SK-N-SH treated with all-trans-retinoic acid at 6 μM for 48 hours (cell line): ENCODE data around the gene NEAT1.

Source experiments
- ATAC-seq: fragments of 200-7000 bp; cut with Tn5 transposase; 3 replicates; pipeline ENCODE4 v1.9.1; 2020; ENCODE audit warnings: mild to moderate bottlenecking, moderate library complexity
- ARNTL ChIP-seq: fragments of 450-650 bp; formaldehyde crosslinking; IDR thresholded peaks from 2 replicates; pipeline ENCODE4 v1.5.0; 2020; ENCODE audit warnings: low read depth, mild to moderate bottlenecking, moderate library complexity, borderline replicate concordance
- BACH2 ChIP-seq: fragments of 250-450 bp; sonication (Bioruptor Pico); IDR thresholded peaks from 2 replicates; pipeline ENCODE4 v1.9.0; 2021; ENCODE audit warnings: mild to moderate bottlenecking, borderline replicate concordance
- CSDC2 ChIP-seq: fragments of 250-450 bp; sonication (Bioruptor Pico); IDR thresholded peaks from 2 replicates; pipeline ENCODE4 v1.5.0; 2020; ENCODE audit warnings: mild to moderate bottlenecking, moderate library complexity
- ESRRG ChIP-seq: fragments of 250-450 bp; sonication (Bioruptor Pico); IDR thresholded peaks from 2 replicates; pipeline ENCODE4 v1.6.1; 2021; ENCODE audit warnings: mild to moderate bottlenecking
- GLIS3 ChIP-seq: fragments of 250-450 bp; sonication (Bioruptor Pico); IDR thresholded peaks from 2 replicates; pipeline ENCODE4 v1.5.0; 2020; ENCODE audit warnings: mild to moderate bottlenecking, moderate library complexity
- ISL1 ChIP-seq: fragments of 250-450 bp; sonication (Bioruptor Pico); IDR thresholded peaks from 2 replicates; pipeline ENCODE4 v2.1.2; 2022; ENCODE audit warnings: mild to moderate bottlenecking, moderate library complexity
- OSR1 ChIP-seq: fragments of 250-450 bp; sonication (Bioruptor Pico); IDR thresholded peaks from 2 replicates; pipeline ENCODE4 v1.8.0; 2022; ENCODE audit warnings: moderate library complexity, mild to moderate bottlenecking, inconsistent platforms
- PPARA ChIP-seq: fragments of 250-450 bp; sonication (Bioruptor Pico); IDR thresholded peaks from 2 replicates; pipeline ENCODE4 v1.5.0; 2020; ENCODE audit warnings: mild to moderate bottlenecking, borderline replicate concordance
- RARB ChIP-seq: fragments of 250-450 bp; sonication (Bioruptor Pico); IDR thresholded peaks from 2 replicates; pipeline ENCODE4 v1.8.0; 2021; ENCODE audit warnings: mild to moderate bottlenecking, moderate library complexity
- SNAI2 ChIP-seq: fragments of 250-450 bp; sonication (Bioruptor Pico); IDR thresholded peaks from 2 replicates; pipeline ENCODE4 v1.5.0; 2020; ENCODE audit warnings: mild to moderate bottlenecking, moderate library complexity
- TCF4 ChIP-seq: fragments of 250-450 bp; sonication (Bioruptor Pico); IDR thresholded peaks from 2 replicates; pipeline ENCODE4 v1.8.0; 2021; ENCODE audit warnings: mild to moderate bottlenecking, moderate library complexity, borderline replicate concordance
- TOX ChIP-seq: fragments of 250-450 bp; sonication (Bioruptor Pico); IDR thresholded peaks from 2 replicates; pipeline ENCODE4 v1.8.0; 2021; ENCODE audit warnings: mild to moderate bottlenecking, moderate library complexity, borderline replicate concordance
- ZC3H10 ChIP-seq: fragments of 250-450 bp; sonication (Bioruptor Pico); IDR thresholded peaks from 2 replicates; pipeline ENCODE4 v1.5.1; 2021; ENCODE audit warnings: mild to moderate bottlenecking, moderate library complexity
- ZFP3 ChIP-seq: fragments of 250-450 bp; sonication (Bioruptor Pico); IDR thresholded peaks from 2 replicates; pipeline ENCODE4 v1.5.0; 2020; ENCODE audit warnings: mild to moderate bottlenecking, moderate library complexity
- ZFP30 ChIP-seq: fragments of 450-650 bp; formaldehyde crosslinking; IDR thresholded peaks from 2 replicates; pipeline ENCODE4 v1.5.0; 2022; ENCODE audit warnings: mild to moderate bottlenecking, moderate library complexity
- ZNF565 ChIP-seq: fragments of 450-650 bp; formaldehyde crosslinking; conservative IDR thresholded peaks from 2 replicates; pipeline ENCODE4 v1.5.0; 2020; ENCODE audit warnings: low read depth, mild to moderate bottlenecking, moderate library complexity
- ZNF70 ChIP-seq: fragments of 450-650 bp; formaldehyde crosslinking; IDR thresholded peaks from 2 replicates; pipeline ENCODE4 v1.5.0; 2020; ENCODE audit warnings: mild to moderate bottlenecking, moderate library complexity
- ZNF8 ChIP-seq: fragments of 450-650 bp; formaldehyde crosslinking; IDR thresholded peaks from 2 replicates; pipeline ENCODE4 v1.5.0; 2020; ENCODE audit warnings: mild to moderate bottlenecking, moderate library complexity
- TF ChIP-seq, protein P1 (sequence below): fragments of 250-450 bp; sonication (Bioruptor Pico); IDR thresholded peaks from 2 replicates; pipeline ENCODE4 v1.5.0; 2020; ENCODE audit warnings: mild to moderate bottlenecking, moderate library complexity
- TF ChIP-seq, protein P2 (sequence below): fragments of 250-450 bp; sonication (Bioruptor Pico); IDR thresholded peaks from 2 replicates; pipeline ENCODE4 v1.8.0; 2021; ENCODE audit warnings: low read depth, mild to moderate bottlenecking, moderate library complexity, borderline replicate concordance
- TF ChIP-seq, protein P3 (sequence below): fragments of 250-450 bp; sonication (Bioruptor Pico); IDR thresholded peaks from 2 replicates; pipeline ENCODE4 v1.5.1; 2020; ENCODE audit warnings: low read depth, mild to moderate bottlenecking, moderate library complexity
- TF ChIP-seq, protein P4 (sequence below): fragments of 250-450 bp; sonication (Bioruptor Pico); IDR thresholded peaks from 2 replicates; pipeline ENCODE4 v1.8.0; 2020; ENCODE audit warnings: mild to moderate bottlenecking, moderate library complexity, borderline replicate concordance
- TF ChIP-seq, protein P5 (sequence below): fragments of 250-450 bp; sonication (Bioruptor Pico); IDR thresholded peaks from 2 replicates; pipeline ENCODE4 v1.5.1; 2021; ENCODE audit warnings: mild to moderate bottlenecking, moderate library complexity

NEAT1 gene

DNA sequence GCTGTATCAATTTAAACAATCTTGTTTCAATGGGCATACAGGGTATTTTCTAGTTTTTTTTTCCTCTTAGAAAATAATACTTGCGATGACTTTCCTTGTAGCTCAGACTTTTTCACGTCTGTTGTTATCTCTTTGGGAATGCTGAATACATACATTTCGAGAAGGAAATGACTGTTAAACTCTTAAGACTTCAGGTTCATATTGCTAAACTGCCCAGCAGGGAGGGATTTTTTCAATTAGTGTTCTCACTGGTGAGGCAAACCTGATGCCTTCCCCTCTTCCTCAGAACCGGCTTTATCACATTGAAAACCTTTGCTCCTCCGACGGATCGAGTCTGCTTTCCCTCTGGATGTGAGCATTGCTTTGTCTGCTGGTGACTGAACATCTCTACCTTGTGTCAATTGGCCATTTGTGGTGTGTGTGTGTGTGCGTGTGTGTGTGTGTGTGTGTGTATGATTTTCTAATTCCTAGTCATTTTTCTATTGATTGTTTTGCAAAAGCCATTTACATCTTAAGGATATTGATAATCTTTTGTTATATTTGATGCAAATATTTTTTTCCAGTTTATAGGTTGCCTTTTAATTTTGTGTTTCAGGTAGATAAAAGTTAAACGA, 6.6 kb downstream of the NEAT1 start:
- ATAC-seq: peak; percentile 1
- 0 out of 2 replicates have a peak, but pooled peaks have one; percentile 15 for TF ChIP-seq ZC3H10
- TF ChIP-seq PPARA (CRISPR knock-in tag): no peak
- TF ChIP-seq ESRRG (CRISPR knock-in tag): no peak
- TF ChIP-seq CSDC2 (CRISPR knock-in tag): peak; percentile 83; the same call in 1 of the 2 replicates
- no peak for TF ChIP-seq ARNTL (CRISPR knock-in tag)
- TF ChIP-seq ZNF8 (CRISPR knock-in tag): no peak
- TF ChIP-seq ZFP30 (CRISPR knock-in tag): no peak
- TF ChIP-seq, protein P1, sequence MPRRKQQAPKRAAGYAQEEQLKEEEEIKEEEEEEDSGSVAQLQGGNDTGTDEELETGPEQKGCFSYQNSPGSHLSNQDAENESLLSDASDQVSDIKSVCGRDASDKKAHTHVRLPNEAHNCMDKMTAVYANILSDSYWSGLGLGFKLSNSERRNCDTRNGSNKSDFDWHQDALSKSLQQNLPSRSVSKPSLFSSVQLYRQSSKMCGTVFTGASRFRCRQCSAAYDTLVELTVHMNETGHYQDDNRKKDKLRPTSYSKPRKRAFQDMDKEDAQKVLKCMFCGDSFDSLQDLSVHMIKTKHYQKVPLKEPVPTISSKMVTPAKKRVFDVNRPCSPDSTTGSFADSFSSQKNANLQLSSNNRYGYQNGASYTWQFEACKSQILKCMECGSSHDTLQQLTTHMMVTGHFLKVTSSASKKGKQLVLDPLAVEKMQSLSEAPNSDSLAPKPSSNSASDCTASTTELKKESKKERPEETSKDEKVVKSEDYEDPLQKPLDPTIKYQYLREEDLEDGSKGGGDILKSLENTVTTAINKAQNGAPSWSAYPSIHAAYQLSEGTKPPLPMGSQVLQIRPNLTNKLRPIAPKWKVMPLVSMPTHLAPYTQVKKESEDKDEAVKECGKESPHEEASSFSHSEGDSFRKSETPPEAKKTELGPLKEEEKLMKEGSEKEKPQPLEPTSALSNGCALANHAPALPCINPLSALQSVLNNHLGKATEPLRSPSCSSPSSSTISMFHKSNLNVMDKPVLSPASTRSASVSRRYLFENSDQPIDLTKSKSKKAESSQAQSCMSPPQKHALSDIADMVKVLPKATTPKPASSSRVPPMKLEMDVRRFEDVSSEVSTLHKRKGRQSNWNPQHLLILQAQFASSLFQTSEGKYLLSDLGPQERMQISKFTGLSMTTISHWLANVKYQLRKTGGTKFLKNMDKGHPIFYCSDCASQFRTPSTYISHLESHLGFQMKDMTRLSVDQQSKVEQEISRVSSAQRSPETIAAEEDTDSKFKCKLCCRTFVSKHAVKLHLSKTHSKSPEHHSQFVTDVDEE (CRISPR knock-in tag): no peak
- TF ChIP-seq, protein P2, sequence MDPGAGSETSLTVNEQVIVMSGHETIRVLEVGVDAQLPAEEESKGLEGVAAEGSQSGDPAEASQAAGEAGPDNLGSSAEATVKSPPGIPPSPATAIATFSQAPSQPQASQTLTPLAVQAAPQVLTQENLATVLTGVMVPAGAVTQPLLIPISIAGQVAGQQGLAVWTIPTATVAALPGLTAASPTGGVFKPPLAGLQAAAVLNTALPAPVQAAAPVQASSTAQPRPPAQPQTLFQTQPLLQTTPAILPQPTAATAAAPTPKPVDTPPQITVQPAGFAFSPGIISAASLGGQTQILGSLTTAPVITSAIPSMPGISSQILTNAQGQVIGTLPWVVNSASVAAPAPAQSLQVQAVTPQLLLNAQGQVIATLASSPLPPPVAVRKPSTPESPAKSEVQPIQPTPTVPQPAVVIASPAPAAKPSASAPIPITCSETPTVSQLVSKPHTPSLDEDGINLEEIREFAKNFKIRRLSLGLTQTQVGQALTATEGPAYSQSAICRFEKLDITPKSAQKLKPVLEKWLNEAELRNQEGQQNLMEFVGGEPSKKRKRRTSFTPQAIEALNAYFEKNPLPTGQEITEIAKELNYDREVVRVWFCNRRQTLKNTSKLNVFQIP: peak; percentile 52; the same call in 1 of the 2 replicates
- no peak for TF ChIP-seq OSR1 (CRISPR knock-in tag)
- peak; percentile 35 for TF ChIP-seq TCF4 (CRISPR knock-in tag)
- TF ChIP-seq, protein P3, sequence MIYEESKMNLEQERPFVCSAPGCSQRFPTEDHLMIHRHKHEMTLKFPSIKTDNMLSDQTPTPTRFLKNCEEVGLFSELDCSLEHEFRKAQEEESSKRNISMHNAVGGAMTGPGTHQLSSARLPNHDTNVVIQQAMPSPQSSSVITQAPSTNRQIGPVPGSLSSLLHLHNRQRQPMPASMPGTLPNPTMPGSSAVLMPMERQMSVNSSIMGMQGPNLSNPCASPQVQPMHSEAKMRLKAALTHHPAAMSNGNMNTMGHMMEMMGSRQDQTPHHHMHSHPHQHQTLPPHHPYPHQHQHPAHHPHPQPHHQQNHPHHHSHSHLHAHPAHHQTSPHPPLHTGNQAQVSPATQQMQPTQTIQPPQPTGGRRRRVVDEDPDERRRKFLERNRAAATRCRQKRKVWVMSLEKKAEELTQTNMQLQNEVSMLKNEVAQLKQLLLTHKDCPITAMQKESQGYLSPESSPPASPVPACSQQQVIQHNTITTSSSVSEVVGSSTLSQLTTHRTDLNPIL (CRISPR knock-in tag): peak; percentile 59; the same call in 1 of the 2 replicates
- no peak for TF ChIP-seq ZNF565
- TF ChIP-seq SNAI2 (CRISPR knock-in tag): no peak
- TF ChIP-seq TOX (CRISPR knock-in tag): peak; percentile 78; the same call in 1 of the 2 replicates
- TF ChIP-seq, protein P4, sequence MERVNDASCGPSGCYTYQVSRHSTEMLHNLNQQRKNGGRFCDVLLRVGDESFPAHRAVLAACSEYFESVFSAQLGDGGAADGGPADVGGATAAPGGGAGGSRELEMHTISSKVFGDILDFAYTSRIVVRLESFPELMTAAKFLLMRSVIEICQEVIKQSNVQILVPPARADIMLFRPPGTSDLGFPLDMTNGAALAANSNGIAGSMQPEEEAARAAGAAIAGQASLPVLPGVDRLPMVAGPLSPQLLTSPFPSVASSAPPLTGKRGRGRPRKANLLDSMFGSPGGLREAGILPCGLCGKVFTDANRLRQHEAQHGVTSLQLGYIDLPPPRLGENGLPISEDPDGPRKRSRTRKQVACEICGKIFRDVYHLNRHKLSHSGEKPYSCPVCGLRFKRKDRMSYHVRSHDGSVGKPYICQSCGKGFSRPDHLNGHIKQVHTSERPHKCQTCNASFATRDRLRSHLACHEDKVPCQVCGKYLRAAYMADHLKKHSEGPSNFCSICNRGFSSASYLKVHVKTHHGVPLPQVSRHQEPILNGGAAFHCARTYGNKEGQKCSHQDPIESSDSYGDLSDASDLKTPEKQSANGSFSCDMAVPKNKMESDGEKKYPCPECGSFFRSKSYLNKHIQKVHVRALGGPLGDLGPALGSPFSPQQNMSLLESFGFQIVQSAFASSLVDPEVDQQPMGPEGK (CRISPR knock-in tag): no peak
- no peak; the same call in 1 of the 2 replicates for TF ChIP-seq ZNF70 (CRISPR knock-in tag)
- 0 out of 2 replicates have a peak, but pooled peaks have one; percentile 4 for TF ChIP-seq RARB (CRISPR knock-in tag)
- TF ChIP-seq ISL1 (CRISPR knock-in tag): no peak
- no peak for TF ChIP-seq ZFP3 (CRISPR knock-in tag)
- TF ChIP-seq, protein P5, sequence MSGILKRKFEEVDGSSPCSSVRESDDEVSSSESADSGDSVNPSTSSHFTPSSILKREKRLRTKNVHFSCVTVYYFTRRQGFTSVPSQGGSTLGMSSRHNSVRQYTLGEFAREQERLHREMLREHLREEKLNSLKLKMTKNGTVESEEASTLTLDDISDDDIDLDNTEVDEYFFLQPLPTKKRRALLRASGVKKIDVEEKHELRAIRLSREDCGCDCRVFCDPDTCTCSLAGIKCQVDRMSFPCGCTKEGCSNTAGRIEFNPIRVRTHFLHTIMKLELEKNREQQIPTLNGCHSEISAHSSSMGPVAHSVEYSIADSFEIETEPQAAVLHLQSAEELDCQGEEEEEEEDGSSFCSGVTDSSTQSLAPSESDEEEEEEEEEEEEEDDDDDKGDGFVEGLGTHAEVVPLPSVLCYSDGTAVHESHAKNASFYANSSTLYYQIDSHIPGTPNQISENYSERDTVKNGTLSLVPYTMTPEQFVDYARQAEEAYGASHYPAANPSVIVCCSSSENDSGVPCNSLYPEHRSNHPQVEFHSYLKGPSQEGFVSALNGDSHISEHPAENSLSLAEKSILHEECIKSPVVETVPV (CRISPR knock-in tag): peak; percentile 68; the same call in 1 of the 2 replicates
- no peak for TF ChIP-seq BACH2 (CRISPR knock-in tag)
- peak; percentile 98 for TF ChIP-seq GLIS3 (CRISPR knock-in tag)

DNA sequence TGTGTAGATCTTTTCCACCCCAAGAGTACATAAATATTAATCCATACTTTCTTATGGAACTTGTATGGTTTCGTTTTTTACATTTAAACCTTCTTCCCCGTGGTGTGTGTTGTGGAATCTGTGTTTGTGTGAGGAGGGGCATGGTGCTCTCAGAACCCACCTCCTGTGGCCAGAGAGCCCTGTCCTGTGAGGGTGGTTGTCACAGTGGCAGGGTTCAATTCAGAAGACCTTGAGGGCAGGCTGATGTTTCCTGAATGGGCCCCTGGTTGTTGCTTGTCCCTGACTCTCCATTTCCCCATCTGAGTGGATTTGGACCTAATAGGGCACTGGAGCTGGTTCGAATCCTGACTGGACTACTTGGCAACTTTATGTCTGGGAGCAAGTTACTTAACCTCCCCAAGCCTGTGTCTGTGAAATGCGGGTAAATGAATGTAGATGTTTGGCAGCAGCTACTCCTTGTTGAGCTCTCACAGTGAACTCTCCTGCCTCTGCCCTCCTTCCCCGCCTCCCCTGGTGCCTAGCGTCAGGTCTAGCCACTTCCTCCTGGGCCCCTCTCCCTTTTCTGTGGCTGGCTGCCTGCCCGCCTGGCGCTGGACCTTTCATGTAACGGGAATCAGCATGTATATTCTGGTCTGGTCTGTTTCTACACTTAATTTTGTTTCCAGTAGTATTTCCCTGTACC, 7.3 kb downstream of the NEAT1 start:
- ATAC-seq: peak; percentile 9
- no peak for TF ChIP-seq TCF4 (CRISPR knock-in tag)
- TF ChIP-seq, protein P4 (CRISPR knock-in tag): peak; percentile 27; the same call in 1 of the 2 replicates
- TF ChIP-seq ESRRG (CRISPR knock-in tag): 0 out of 2 replicates have a peak, but pooled peaks have one; percentile 32
- peak; percentile 94 for TF ChIP-seq GLIS3 (CRISPR knock-in tag)
- TF ChIP-seq, protein P5 (CRISPR knock-in tag): peak; percentile 9; the same call in 1 of the 2 replicates
- TF ChIP-seq ZFP3 (CRISPR knock-in tag): no peak
- TF ChIP-seq, protein P2: no peak
- peak; percentile 73 for TF ChIP-seq TOX (CRISPR knock-in tag)
